Hepatocyte (in vitro differentiated cells): ENCODE measurements around the gene INSIG1.

Experiments used
- CTCF ChIP-seq: fragments of 200-600 bp; sonication (generic); IDR thresholded peaks from 2 replicates; pipeline ENCODE4 v1.5.1; 2016; ENCODE audit warnings: antibody characterized with exemption, mild to moderate bottlenecking; ENCODE audit not compliant: poor library complexity
- EZH2 ChIP-seq: fragments of 200-600 bp; sonication (generic); IDR thresholded peaks from 2 replicates; pipeline ENCODE4 v1.6.1; 2016; ENCODE audit warnings: antibody characterized with exemption, mild to moderate bottlenecking, borderline replicate concordance
- EZH2phosphoT487 ChIP-seq: fragments of 200-600 bp; sonication (generic); IDR thresholded peaks from one replicate; pipeline ENCODE4 v1.6.1; 2018; ENCODE audit warnings: antibody characterized with exemption, mild to moderate bottlenecking, low read depth, moderate library complexity; ENCODE audit not compliant: unreplicated experiment, severe bottlenecking

- TF ChIP-seq CTCF (no peak), EZH2phosphoT487 (no peak), EZH2 (no peak)
These were observed 24.9 kb downstream of the INSIG1 start for GRCh38 chr7:155322530-155322929.
